AG04449 (cell line): Measurements from ENCODE around the gene AXIN1.
"Not testable (repeated sequence)": the region's sequence is repeated elsewhere in the genome, so short reads cannot be mapped to it uniquely, and the experiment has no call there.

Experiments used
- CTCF ChIA-PET: fragments of 350-600 bp; formaldehyde crosslinking; extraction: SDS; loops from one replicate; lab custom pipeline; 2021; ENCODE audit warnings: antibody characterized with exemption; lab: Yijun Ruan, JAX
- POLR2A ChIA-PET: fragments of 400-600, 350-600 bp; formaldehyde crosslinking; extraction: SDS; loops from one replicate; lab custom pipeline; 2020; ENCODE audit warnings: antibody characterized with exemption, inconsistent platforms; lab: Yijun Ruan, JAX
- DNase-seq: peaks from one replicate; pipeline ENCODE4 v3.0.0-alpha.2; 2010; ENCODE audit warnings: low read depth, low spot score
- H3K4me3 ChIP-seq: 2 replicates; pipeline ENCODE4 v1.5.1; 2011; ENCODE audit warnings: low read depth, mild to moderate bottlenecking, control low read depth, low read length
- CTCF ChIP-seq: IDR thresholded peaks from one replicate; pipeline ENCODE4 v1.5.1; 2011; ENCODE audit warnings: mild to moderate bottlenecking, moderate library complexity, low read length, control low read depth, inconsistent platforms; ENCODE audit not compliant: insufficient read depth; ENCODE audit errors: missing control alignments

The AXIN1 gene

GRCh38 chr16:378821-379182, 26.3 kb upstream of the AXIN1 start:
- ChIA-PET POLR2A (no interaction called here), CTCF (interaction anchor here (1.2 kb wide), 1 partner anchor 144 kb away, joined by 3 read pairs; the partner anchor contains the start of gene FAM234A)
- DNase-seq, result no peak
- H3K4me3 ChIP-seq, result no peak overlapping the region
- no peak for TF ChIP-seq CTCF

GRCh38 chr16:378113-378820, 25.7 kb upstream of the AXIN1 start:
- H3K4me3 ChIP-seq, DNase-seq, POLR2A ChIA-PET: not testable (repeated sequence)
- CTCF ChIA-PET, result interaction anchor here (1.2 kb wide), 1 partner anchor 143 kb away, joined by 3 read pairs; the partner anchor contains the start of gene FAM234A

- no peak for TF ChIP-seq CTCF
- no peak for DNase-seq
- CTCF ChIA-PET, result no interaction called here
- no peak overlapping the region for H3K4me3 ChIP-seq
- POLR2A ChIA-PET, result no interaction called here
Measured at GRCh38 chr16:377419-377951, 25.0 kb upstream of the AXIN1 start.

- POLR2A ChIA-PET, result no interaction called here
- TF ChIP-seq CTCF, result no peak
- CTCF ChIA-PET, result interaction anchor here (1.4 kb wide), 1 partner anchor 15 kb away, joined by 3 read pairs; no protein-coding TSS in a partner anchor
- no peak overlapping the region for H3K4me3 ChIP-seq
- no peak for DNase-seq
Measured at GRCh38 chr16:376817-377418, 24.4 kb upstream of the AXIN1 start.

GRCh38 chr16:375927-376816, 23.6 kb upstream of the AXIN1 start:
- POLR2A ChIA-PET, result no interaction called here
- CTCF ChIA-PET, result interaction anchor here (1.4 kb wide), 1 partner anchor 14 kb away, joined by 3 read pairs; no protein-coding TSS in a partner anchor
- DNase-seq, result no peak
- no peak for TF ChIP-seq CTCF
- H3K4me3 ChIP-seq, result no peak overlapping the region

- TF ChIP-seq CTCF, result no peak
- H3K4me3 ChIP-seq, result no peak overlapping the region
- DNase-seq, result no peak
- CTCF ChIA-PET, result interaction anchor here (1.4 kb wide), 1 partner anchor 13 kb away, joined by 3 read pairs; no protein-coding TSS in a partner anchor
- POLR2A ChIA-PET, result no interaction called here
Measured at GRCh38 chr16:375212-375611, 22.7 kb upstream of the AXIN1 start.
